HG02852 (cell line): ENCODE measurements around the gene ZDHHC9.

Experiments
- ATAC-seq: cut with Tn5 transposase; IDR thresholded peaks from one replicate; pipeline ENCODE4 v1.9.1; 2021; ENCODE audit warnings: mild to moderate bottlenecking, moderate library complexity; ENCODE audit not compliant: unreplicated experiment

ZDHHC9 gene

GRCh38 chrX:129768586-129769466 lies 74.9 kb downstream of the ZDHHC9 start:
- no peak for ATAC-seq

- ATAC-seq: no peak
Observed at GRCh38 chrX:129768186-129768585, 75.5 kb downstream of the ZDHHC9 start.

DNA sequence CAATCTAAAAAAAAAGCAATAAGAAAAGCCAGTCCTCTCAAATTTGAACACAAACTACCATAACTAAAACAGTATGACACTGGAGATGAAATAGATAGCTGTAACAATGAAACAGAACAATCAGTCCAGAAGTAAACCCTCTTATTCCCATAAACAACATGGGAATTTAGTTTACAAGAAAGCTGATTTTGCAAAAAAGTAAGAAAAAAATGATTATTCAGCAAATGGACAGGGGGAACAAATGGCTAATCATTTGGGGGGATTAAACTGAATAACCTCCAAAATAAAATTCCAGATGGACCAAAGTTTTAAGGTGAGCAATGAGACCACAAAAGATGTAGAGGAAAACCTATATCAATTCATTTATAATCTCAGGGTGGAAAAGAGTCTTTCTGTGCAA lies 80.0 kb downstream of the ZDHHC9 start:
- no peak for ATAC-seq

- ATAC-seq: no peak
Observed at GRCh38 chrX:129762448-129762847, 81.2 kb downstream of the ZDHHC9 start.

DNA sequence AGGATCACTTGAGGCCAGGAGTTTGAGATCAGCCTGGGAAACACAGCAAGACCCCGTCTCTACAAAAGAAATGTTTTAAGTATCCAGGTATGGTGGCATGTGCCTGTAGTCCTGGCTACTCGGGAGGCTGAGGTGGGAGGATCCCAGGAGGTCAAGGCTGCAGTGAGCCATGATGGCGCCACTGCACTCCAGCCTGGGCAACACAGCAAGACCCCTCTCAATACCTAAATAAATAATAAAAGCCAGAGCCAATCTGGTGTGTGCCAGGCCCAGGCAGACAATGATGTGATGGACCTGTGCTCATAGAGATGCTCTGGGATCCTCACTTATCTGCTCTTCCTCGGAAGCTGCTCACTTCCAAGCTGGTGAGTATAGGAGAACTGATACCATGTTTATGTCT lies 82.1 kb downstream of the ZDHHC9 start:
- ATAC-seq: no peak

DNA sequence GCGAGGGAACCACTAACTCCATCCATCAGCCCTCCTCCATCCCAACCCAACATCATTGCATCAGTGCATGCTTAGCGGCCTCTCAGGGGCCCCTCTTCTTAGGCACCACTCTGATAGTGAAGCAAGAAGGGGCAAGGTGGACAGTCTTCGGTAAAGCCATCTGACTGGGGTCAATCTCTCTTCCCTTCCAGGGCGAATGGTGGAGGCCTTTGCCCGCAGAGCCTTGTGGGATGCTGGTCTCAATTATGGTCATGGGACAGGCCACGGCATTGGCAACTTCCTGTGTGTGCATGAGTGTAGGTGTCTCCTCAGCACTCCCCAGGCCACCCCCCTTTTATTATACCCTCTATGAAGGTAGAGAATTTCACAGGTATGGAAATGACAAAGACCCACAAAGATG lies 82.7 kb downstream of the ZDHHC9 start:
- ATAC-seq: no peak

DNA sequence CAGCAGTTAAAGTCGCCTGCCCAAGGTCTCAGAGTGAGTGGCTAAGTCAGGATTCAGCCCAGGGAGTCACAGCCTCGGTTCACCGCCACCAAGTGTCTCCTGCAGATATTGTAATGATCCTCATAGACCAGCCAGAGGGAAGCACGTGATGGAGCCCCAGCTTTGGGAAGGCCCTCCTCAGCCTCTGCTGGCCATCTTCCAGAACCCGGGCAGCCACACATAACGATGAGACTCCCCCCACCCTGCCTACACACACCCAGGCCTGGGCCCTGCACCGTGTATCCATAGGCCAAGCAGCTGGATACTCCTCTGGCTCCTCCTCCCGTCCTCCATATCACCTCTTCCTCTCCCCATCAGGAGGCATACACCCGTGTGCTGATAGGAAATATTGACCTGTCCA lies 83.5 kb downstream of the ZDHHC9 start:
- no peak for ATAC-seq

DNA sequence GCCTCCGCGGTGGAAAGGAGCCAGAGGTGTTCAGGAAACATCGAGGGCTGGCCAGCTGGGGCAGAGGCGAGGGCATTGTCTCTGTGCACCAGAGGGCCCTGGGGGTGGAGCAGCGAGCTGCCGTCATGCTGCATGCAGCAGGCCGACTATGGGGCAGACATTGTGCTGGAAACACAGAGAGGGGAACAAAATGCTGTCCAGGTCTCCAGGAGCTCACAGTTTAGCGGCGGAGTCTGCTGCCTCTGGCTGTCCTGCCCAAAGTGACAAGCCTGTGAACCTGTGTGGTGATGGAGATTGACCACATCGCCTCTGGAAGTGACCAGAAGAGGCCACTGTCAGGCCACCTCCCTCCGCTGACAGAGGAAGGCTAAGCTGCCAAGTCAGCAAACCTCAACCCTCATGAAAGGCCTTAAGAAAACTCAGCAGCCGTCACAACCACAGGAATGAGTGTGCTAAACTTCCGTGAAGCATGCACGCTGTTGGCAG lies 84.1 kb downstream of the ZDHHC9 start:
- peak; percentile 31 for ATAC-seq

DNA sequence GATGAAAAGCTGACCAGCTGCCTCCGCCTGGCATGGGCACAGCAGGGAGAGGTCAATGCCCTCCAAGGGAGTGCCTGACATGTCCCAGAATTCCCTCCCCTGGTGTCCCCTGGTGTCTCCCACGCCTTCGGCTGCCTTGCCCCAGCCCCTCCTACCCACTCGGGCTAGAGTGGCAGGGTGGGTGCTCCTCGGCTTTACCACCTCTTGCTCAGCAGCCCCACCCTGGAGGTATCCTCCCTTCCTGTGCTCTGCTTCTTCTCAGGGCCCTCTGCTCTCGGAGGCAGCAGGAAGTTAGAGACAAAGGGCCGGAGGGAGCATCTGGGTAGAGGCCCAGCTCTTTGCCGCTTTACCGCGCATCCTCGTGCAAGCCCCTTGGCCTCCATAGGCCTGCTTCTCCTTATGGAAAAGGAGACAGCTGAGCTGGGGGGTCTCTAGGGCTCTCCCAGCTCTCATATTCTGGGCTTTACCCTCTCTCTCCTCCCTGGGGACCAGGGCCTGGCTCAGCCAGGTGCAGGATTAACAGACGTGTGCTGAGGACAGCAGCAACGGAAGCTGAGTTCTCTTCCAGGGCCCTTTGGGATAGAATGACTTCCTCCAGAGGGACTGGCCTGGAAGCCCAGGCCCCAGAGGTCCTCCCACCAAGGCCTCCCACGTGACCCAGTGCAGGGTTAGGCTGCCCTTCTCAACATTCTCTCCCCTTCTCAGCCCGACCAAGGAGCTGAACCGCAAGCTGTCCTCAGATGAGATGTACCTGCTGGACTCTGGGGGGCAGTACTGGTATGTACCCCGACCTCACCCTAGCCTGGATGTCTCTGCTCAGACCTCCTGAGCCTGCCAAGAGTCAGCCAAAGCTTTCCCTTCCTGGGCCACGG lies 87.7 kb downstream of the ZDHHC9 start:
- ATAC-seq: no peak

- ATAC-seq: no peak
Observed at GRCh38 chrX:129754056-129755024, 89.3 kb downstream of the ZDHHC9 start.
